ENCODE measurements around the gene SLC38A10.

Gene SLC38A10

GRCh38 chr17:81204578-81204977 lies 90.5 kb downstream of the SLC38A10 start:
- no peak for DNase-seq (ENCODE audit: low read depth)
- TF ChIP-seq CTCF (conservative IDR thresholded peaks at IDR 0.05; ENCODE audit: control insufficient read depth, insufficient read depth, low read depth, low read length): no peak
- H3K4me3 ChIP-seq (ENCODE audit: control insufficient read depth, low read depth, low read length): no peak overlapping the region

GRCh38 chr17:81203136-81203535 lies 92.0 kb downstream of the SLC38A10 start:
- no peak for TF ChIP-seq CTCF (conservative IDR thresholded peaks at IDR 0.05; ENCODE audit: control insufficient read depth, insufficient read depth, low read depth, low read length)
- DNase-seq (ENCODE audit: low read depth): no peak
- H3K4me3 ChIP-seq (ENCODE audit: control insufficient read depth, low read depth, low read length): no peak overlapping the region

DNA sequence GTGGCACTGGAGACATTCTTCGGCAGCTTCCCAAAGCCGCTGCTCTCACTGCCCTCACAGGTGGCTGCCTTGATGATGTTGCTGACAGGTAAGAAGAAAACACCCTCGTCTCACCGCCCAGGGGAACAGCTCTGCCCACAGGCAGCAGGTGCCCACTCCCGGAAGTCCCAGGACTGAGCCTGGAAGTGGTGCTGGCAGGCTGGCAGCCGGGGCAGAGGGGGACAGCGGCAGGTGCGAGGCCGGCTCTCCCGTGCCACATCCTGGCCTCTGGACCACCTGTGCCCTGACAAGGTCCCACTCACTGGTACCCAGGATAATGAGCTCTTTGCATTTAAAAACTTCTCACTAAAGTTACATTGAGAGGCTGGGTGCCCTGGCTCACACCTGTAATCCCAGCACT lies 92.8 kb downstream of the SLC38A10 start:
- TF ChIP-seq CTCF (conservative IDR thresholded peaks at IDR 0.05; ENCODE audit: control insufficient read depth, insufficient read depth, low read depth, low read length): no peak
- H3K4me3 ChIP-seq (ENCODE audit: control insufficient read depth, low read depth, low read length): no peak overlapping the region
- no peak for DNase-seq (ENCODE audit: low read depth)

GRCh38 chr17:81200695-81201580 lies 94.2 kb downstream of the SLC38A10 start:
- DNase-seq (ENCODE audit: low read depth): peak; percentile 70
- peak; percentile 57 for TF ChIP-seq CTCF (conservative IDR thresholded peaks at IDR 0.05; ENCODE audit: control insufficient read depth, insufficient read depth, low read depth, low read length)
- no peak overlapping the region for H3K4me3 ChIP-seq (ENCODE audit: control insufficient read depth, low read depth, low read length)

DNA sequence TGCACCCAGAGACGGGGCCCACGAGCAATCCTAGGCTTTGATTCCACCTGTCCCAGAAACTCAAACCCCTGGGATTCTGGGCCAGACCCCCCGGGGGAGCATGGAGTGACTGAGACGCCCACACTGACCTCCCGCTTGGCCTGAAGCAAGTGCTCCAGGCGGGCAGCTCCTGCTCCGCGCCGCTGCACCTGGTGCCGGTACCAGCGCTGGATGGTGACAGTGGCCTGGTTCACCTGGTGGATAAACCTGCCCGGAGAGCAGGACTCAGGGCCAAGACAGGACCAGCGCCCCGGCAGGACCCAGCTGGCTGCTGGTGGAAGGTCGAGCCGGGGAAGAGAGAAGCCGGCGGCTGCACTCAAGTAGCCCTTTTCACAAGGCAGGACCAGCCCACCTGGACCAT lies 94.9 kb downstream of the SLC38A10 start:
- H3K4me3 ChIP-seq (ENCODE audit: control insufficient read depth, low read depth, low read length): no peak overlapping the region
- no peak for TF ChIP-seq CTCF (conservative IDR thresholded peaks at IDR 0.05; ENCODE audit: control insufficient read depth, insufficient read depth, low read depth, low read length)
- DNase-seq (ENCODE audit: low read depth): no peak

DNA sequence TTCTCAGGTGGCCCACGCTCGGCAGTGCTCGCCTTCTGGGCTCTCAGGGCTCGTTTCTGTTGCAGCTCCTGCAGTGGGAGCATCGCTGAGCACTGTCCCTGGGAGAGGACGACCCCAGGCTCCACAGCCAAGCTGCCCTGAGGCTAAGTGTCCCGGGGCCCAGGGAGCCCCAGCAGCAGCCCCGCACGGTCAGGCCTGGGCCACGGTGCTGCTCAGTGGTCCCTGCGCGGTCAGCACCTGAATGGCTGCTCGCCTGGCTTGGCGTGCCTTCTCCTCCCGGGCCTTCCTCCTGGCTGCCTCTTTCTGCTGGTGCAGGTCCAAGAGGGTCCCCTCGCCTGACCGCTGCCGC lies 95.7 kb downstream of the SLC38A10 start:
- no peak for TF ChIP-seq CTCF (conservative IDR thresholded peaks at IDR 0.05; ENCODE audit: control insufficient read depth, insufficient read depth, low read depth, low read length)
- DNase-seq (ENCODE audit: low read depth): no peak
- no peak overlapping the region for H3K4me3 ChIP-seq (ENCODE audit: control insufficient read depth, low read depth, low read length)

Data from fibroblast of mammary gland (primary cell).